Measurements from ENCODE around the gene HOXD4. TPM values are rescaled to one million over a fixed set of nuclear protein-coding genes. Genes with fewer than 3 reads are reported as not detected.

The HOXD4 gene
- total RNA-seq, 1 donor from 2014 or later, result not detected

DNA sequence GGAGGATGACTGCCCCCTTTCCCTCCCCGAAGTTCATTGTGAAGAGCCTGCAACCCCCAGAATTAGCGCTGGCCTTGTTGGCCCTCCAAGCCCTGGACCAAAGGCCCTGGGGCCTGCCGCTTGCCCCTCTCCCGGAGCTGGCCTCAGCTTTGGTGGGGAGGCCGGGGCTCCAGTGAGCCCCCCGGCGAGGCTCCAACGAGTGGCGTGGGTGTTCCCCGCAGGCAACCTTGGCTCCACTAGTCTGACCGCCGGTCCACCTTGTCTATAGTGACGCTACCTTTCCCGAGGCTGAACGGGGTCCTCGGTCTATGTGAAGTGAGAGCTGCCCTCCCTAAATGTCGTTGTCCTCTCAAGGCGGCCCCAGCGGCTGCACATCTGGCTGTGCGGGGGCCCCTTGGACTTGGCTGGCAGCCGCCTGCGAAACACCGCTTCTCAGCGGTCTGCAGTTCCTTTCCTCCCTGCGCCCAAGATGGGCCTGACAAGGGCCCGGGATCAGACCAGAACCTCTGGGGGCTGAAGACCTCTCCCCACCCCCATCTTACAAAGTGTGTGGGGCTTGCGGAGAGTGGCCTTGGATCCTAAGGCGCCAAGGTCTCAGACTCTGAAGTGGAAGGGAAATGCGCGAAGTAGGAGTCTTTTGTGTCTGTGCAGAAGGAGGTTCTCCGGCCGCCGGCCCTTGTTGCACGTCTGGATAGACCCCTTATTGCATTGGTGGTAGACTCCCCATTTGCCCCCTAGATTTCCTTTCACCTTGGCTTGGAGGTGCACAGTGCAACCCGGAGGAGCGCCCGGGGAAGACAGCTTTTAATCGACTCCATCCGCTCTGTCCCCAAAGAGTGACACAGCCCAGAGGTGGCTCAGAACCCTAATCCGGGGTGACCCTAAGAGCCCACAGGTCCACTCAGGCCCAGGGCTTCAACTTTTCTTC is 38.7 kb upstream of the HOXD4 start:
- intact Hi-C loops (cut with micrococcal nuclease), result no loop called here

DNA sequence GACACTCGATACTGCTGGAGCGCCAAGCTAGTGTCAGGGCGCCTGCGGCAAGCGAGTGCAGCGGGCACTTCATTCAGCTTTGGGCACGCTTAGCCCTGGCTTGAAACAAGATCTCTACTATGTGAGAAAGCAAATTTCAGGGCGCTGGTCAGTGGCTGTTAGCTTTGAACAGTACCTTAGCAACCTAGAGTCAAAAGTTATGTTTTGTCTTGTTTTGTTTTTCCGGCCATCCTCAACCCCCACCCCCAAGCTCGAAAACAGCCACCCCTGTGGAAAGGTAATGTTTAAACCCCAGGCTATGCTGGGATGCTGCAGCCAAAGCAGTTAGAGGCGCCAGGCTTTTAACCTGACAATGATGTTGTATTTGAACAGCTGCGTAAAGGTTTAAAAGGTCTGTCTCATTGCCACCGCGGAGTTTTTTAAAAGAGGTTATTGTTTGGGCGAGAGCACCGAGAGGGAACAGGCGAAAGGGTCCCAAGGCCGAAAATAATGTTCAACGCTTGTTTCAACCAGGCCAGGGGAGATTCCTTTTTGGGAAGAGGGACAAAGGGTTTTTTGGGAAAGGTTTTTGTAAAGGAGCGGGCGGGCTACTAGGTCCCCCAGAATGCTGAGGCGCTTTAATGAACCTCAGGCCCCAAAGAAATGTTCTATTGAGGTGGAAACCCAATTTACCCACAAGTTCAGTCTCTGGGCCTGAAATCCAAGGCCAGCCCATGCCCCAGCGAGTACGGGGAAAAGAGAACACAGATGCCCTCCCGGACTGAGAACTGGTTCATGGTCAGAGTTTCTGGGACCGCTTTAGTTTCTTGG is 37.0 kb upstream of the HOXD4 start:
- intact Hi-C loops (cut with micrococcal nuclease), result no loop called here

DNA sequence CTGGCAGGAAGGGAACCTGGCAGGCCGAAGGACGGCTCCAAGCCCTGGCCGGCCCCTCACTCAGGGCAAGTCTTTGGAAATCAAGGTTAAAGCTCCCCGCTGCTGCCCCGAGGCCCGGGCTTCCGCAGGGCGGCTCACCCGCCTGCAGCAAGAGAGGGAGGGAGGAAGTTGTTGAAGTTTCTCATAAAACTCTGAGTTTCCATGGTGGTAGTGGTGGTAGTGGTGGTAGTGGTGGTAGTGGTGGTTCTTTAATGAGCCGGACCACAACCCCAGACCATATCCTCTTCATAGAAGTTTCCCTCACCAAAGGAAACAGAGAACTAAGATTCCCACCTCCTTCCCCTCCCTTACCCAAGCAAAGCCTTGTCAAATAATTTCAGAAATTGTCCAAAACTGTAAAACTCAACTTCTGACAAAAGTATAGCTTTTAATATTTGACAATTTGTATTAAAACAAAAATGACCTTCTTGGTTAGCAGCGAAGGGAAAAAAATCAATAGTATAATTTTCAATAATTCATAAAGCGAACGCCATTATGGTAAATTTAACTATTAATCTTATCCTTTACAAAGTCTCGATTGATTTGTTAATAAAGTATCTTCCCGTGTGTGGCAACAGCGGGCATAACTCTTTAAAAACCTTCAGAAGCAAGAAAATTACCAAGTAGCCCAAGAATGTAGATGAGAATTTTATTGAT is 36.3 kb upstream of the HOXD4 start:
- intact Hi-C loops (cut with micrococcal nuclease), result no loop called here

DNA sequence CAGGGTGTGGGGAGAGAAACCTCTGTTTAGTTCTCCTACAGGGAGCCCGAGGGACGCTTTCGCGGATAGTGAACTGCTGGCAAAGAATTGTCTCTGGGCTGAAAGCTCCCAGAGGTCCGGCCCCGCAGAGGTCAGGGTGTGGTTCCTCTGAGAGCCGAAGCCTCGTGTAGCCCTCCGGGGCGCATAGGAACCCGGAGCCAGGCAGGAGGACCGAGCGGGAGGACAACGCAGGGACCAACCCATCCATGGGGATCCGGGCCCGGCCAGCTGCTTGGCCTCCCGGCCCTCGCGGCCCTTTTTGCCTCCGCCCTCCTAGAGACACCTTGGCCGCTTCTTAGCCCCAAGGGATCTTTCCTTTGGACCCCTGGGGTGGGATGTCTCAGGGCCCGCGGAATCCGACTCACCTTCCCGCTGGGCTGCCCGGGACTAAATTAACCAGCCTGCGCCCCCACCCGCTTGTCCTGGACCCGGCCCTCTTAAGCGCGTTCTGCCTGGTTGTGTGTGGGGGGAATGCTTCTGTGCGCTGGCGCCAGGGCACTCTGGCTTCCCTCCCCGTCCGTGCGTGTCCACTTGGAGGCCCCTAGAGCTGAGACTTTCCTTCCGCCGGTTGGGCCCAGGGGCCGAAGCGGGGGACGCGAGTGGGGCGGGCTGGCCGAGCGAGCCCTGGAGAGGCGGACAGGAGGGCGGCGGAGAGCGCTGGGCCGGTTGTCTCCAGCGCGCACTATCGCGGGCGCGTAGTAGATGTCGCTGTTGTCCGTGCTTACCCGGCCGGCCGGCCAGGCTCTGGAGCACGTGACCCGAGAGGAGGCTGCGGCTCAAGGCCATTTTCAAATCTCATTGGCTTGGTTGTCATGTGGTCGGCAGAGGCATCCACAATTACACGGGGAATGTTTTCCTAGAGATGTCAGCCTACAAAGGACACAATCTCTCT is 35.2 kb upstream of the HOXD4 start, which contains the start of gene HOXD10:
Gene HOXD10, plus strand, starts transcription at position 896 of the 931 bp plus-strand sequence. CDS start 56 bp downstream, outside the sequence.
- intact Hi-C loops (cut with micrococcal nuclease), result no loop called here

DNA sequence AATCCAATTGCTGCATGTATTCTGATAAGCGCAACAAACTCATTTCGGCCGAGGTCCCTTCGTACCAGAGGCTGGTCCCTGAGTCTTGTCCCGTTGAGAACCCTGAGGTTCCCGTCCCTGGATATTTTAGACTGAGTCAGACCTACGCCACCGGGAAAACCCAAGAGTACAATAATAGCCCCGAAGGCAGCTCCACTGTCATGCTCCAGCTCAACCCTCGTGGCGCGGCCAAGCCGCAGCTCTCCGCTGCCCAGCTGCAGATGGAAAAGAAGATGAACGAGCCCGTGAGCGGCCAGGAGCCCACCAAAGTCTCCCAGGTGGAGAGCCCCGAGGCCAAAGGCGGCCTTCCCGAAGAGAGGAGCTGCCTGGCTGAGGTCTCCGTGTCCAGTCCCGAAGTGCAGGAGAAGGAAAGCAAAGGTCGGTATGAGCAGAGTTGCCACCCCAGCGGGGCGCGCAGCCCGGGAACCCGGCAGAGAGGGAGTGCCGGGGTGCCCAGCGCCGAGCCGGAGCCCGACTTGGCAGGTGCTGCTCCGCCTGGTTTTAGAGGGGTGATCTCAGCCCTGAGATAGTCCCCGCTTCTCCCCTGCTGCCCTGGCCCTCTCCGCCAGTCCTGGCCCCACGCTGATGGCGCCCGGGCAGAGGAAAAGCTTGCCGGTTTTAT is 34.1 kb upstream of the HOXD4 start:
- intact Hi-C loops (cut with micrococcal nuclease), result no loop called here

DNA sequence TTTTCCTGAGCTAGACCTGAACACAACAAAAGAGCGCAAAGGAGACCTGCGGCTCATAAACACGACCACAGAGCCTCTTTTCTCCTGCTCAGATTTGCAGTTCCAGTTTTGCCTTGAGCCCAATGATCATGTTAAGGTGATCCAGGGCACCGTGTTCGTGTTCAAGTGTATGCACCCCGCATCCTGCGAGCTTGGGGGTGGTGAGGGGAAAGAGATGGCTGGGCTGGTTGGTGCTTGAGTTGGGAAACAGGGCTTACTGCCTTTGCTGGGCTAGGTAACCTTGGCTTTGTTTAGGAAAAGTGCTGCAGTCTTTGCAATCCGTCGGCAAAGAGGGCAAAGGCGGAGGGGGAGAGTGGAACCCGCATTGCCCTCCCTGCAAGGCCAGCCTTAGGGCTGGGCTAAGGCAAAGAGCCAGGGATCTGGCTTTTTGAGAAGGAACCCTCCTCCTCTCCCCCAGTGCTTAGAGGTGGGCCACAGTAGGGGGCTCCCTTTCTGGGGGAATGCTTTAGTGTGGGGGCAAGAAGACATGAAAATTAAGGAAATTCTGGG is 33.5 kb upstream of the HOXD4 start:
- intact Hi-C loops (cut with micrococcal nuclease), result no loop called here

DNA sequence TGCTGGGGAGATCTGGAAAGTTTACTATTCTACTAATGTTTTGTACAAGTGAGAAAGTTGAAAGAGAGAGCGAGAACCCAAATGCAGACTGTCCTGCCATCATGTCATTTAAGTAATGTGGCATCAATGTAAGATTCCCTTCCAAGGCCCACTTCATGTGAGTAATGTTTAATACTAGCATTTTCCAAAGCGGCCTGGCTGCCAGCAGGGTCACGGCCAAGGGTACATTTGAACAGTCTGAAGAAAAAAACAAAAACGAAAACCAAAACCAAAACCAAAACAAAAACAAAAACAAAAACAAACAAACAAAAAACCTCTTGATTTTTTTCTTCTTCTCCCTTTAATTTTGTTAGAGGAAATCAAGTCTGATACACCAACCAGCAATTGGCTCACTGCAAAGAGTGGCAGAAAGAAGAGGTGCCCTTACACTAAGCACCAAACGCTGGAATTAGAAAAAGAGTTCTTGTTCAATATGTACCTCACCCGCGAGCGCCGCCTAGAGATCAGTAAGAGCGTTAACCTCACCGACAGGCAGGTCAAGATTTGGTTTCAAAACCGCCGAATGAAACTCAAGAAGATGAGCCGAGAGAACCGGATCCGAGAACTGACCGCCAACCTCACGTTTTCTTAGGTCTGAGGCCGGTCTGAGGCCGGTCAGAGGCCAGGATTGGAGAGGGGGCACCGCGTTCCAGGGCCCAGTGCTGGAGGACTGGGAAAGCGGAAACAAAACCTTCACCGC is 32.6 kb upstream of the HOXD4 start:
- intact Hi-C loops (cut with micrococcal nuclease), result loop anchor here (1.0 kb wide), 1 partner anchor 9 kb away; no protein-coding TSS in a partner anchor

DNA sequence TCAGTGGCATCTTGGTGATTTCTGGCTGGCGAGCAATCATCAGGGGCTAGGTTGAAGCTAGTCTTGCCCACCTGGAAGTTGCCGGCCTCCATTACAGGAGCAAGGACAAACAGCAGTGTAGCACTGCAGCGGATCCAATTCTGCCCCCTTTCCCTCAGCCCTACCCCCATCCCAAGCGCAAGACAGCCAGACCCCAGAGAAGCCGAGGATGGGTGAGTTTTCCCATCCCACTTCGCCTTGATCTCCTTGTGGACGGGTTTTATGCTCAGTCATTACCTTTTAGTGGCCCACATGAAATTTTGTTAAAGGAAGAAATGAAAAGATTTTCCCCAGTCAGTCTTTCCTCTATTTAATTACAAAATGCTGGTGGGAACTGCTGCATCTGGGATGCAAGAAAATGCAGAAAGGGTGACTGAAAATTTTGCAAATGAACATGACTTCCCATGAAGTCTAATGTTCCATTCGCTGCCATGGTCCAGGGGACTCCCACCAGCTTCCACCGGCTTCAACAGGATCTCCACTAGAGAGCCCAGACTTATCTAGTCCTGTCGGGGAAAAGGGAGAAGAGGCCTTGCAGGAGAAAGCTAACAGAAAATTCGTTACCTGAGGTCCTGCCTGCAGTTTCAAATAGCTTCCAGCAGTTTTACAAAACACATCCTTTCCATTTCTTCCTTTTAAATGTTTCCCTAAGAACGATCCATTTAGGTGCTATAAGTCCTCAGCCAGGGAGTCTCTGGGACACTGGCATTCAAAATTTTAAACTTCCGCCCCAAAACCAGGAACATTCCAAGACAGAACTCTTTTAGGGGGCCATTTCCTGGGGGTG is 30.8 kb upstream of the HOXD4 start:
- intact Hi-C loops (cut with micrococcal nuclease), result loop anchor here (1.0 kb wide), 1 partner anchor 12 kb away; no protein-coding TSS in a partner anchor

DNA sequence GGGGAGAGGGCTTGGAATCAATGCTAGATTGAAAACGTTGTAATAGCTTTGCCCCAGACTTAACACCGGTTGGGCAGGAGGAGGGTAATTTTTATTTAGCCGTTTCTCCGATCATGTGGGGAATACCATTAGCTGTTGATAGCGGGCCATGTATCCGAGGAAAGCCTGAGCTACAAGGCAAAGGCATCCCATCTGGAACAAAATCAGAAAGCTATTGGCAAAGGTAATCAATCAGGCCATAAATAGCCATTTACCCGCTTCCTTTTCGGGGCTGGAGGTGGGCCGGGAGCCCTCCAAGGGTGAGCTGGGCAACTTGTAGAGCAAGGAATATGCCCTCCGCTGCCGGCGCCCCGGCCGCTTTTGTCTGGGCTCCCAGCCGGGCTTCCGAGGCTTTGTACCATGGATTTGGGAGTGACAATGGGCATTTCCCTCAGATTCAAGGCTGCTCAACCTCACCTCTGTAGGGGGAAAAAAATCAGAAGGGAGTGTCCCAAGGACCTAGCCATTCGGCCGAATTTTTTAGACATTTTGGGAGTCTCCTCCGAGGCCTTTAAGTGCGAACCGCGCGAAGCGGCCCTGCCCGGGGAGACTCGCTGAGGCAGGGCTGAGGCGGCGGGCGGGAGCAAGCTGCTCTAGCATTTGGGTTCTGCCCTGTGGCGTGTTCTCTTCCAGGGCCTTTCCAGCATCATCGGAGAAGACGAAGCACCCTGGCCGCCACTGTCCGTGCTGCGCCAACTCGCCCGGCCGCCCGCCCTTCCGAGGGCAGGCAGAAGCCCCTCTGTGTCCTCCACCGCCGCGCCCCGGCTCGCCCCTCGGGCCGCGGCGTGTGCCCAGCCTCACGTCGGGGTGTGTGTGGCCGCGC is 29.9 kb upstream of the HOXD4 start:
- intact Hi-C loops (cut with micrococcal nuclease), result loop anchor here (1.0 kb wide), 1 partner anchor 11 kb away; no protein-coding TSS in a partner anchor

DNA sequence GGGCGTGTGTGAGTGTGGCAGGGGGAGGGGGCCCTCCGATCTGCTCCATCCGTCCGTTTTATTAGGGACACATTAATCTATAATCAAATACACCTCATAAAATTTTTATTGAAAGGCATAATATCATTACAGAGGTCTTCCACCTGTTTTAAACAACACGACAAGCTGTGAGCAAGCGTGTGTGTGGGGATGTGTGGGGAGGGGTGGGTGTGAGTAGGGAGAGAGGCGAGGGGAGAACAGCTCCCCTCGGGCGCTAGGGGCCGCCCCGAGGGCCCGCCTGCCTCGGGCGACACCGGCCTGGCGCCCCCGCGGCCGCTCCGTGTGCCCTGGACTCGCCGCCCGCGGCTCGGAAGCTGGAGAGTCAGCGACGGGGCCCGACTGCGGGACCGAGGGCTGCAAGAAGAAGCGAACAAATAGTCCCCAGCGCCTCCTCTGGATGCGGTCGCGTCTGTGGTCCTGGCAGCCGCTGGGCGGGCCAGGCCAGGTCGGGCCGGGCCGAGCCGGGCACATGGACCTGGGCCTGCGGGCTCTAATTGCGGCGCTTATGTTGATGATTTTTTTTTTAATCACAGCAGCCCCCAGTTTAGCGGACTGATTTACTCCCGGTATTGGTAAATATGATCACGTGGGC is 29.2 kb upstream of the HOXD4 start:
- intact Hi-C loops (cut with micrococcal nuclease), result no loop called here

DNA sequence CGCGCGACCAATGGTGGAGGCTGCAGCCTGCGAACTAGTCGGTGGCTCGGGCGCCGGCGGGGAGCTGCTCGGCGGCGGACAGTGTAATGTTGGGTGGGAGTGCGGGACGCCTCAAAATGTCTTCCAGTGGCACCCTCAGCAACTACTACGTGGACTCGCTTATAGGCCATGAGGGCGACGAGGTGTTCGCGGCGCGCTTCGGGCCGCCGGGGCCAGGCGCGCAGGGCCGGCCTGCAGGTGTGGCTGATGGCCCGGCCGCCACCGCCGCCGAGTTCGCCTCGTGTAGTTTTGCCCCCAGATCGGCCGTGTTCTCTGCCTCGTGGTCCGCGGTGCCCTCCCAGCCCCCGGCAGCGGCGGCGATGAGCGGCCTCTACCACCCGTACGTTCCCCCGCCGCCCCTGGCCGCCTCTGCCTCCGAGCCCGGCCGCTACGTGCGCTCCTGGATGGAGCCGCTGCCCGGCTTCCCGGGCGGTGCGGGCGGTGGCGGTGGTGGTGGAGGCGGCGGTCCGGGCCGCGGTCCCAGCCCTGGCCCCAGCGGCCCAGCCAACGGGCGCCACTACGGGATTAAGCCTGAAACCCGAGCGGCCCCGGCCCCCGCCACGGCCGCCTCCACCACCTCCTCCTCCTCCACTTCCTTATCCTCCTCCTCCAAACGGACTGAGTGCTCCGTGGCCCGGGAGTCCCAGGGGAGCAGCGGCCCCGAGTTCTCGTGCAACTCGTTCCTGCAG is 28.5 kb upstream of the HOXD4 start, which contains the start of gene HOXD9:
Gene HOXD9, plus strand, starts transcription at position 37 of the 728 bp plus-strand sequence. Its CDS starts 50 bp downstream, at position 87.
- intact Hi-C loops (cut with micrococcal nuclease), result no loop called here

DNA sequence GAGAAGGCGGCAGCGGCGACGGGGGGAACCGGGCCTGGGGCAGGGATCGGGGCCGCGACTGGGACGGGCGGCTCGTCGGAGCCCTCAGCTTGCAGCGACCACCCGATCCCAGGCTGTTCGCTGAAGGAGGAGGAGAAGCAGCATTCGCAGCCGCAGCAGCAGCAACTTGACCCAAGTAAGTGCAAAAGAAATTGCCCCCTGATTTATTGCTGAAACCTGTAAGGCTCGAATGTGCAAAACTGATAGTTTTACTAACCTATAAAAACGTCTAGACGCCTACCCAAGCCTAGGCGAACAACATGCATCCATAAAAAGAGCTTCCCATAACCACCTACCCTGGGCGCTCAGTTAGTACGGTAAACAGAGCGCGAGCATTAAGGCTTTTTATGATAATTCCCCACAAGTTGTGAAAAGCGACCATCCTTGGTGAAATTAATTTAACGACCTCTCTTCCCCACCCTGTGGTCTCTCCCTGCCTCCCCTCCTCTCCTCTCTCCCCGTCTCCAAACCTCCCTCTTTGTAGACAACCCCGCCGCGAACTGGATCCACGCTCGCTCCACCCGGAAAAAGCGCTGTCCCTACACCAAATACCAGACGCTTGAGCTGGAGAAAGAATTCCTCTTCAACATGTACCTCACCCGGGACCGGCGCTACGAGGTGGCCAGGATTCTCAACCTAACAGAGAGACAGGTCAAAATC is 27.8 kb upstream of the HOXD4 start:
- intact Hi-C loops (cut with micrococcal nuclease), result no loop called here

DNA sequence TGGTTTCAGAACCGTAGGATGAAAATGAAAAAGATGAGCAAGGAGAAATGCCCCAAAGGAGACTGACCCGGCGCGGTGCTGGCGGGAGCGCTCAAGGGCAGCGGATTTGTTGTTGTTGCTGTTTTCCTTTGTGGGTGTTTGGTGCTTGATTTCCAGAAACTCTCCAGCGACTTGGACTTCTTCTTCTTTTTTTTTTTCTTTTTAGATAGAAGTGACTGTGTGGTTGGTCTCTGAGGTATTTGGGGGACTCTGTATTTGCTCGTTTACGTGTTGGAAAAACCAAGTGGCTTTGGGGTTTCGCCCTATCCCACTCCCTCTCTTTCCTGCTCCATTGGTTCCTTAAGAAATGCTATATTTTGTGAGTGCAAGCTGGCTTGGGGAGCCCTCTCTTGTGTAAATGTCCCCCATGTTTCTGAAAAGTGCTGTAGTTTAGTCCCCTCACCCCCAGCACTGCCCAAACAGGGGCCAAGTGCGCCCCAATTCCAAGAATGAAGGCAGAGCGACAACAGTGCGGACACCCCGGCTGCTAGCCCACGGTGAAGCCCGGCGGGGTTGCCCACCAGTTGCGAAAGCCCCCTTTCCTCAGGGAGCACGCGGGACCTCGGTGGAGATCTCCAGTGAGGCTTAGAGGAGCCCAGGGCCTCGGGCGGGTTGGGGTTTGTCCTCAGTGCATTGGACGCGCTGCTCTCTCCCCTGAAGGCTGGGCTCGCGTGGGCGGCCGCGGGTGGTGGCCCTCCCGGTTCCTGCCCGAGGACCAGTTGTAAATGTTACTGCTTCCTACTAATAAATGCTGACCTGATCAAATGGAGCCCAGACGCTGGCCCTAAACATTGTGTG is 27.0 kb upstream of the HOXD4 start:
- intact Hi-C loops (cut with micrococcal nuclease), result no loop called here
